HFFc6 (cell line): ENCODE data around the gene SIAH1. TPM values are rescaled to one million over a fixed set of nuclear protein-coding genes. Genes with fewer than 3 reads are reported as not detected.
A peak's percentile ranks its signal among the peaks of the same experiment; 100 is the strongest.

Experiments
- DNase-seq: peaks from one replicate; pipeline ENCODE4 v3.0.0-alpha.2; 2018
- H3K27ac Mint-ChIP-seq: 2 replicates; pipeline ENCODE4 v1.8.0; 2020; ENCODE audit warnings: mild to moderate bottlenecking, mixed read lengths
- H3K27me3 Mint-ChIP-seq: 2 replicates; pipeline ENCODE4 v1.8.0; 2021; ENCODE audit warnings: mild to moderate bottlenecking, moderate library complexity, mixed read lengths; ENCODE audit not compliant: insufficient read depth
- H3K36me3 Mint-ChIP-seq: 2 replicates; pipeline ENCODE4 v1.8.0; 2021; ENCODE audit warnings: low read depth, mixed read lengths
- H3K4me1 Mint-ChIP-seq: 2 replicates; pipeline ENCODE4 v1.8.0; 2020; ENCODE audit warnings: low read depth, mixed read lengths
- H3K4me3 Mint-ChIP-seq: 2 replicates; pipeline ENCODE4 v1.8.0; 2020; ENCODE audit warnings: mild to moderate bottlenecking, moderate library complexity, mixed read lengths
- H3K9me3 Mint-ChIP-seq: 2 replicates; pipeline ENCODE4 v1.8.0; 2020; ENCODE audit warnings: mild to moderate bottlenecking, mixed read lengths
- CTCF ChIP-seq: fragments of 200-600 bp; sonication (generic); IDR thresholded peaks from 2 replicates; pipeline ENCODE4 v1.5.0; 2021; ENCODE audit warnings: antibody characterized with exemption, mild to moderate bottlenecking
- total RNA-seq, 6 experiments: library from RNA; stranded (reverse); fragmentation: NEBNext Ultra II Directional; extraction: Animal tissue kit (Norgen Biotek cat#: 25700); gene quantifications; 2 replicates in 1 of 6; 3 replicates in 5 of 6; pipeline ENCODE4 v1.2.3, GENCODE V29; 2021

Gene SIAH1
- total RNA-seq, 6 experiments from 2014 or later = 8.8 to 11.9 (median 10.2) TPM

GRCh38 chr16:48366165-48367093, 18.8 kb downstream of the SIAH1 start:
- Mint-ChIP-seq H3K27ac (peak overlapping the region; percentile 98), H3K27me3 (peaks cover 2% of the 10 kb centered on the region; the same call in 1 of the 2 replicates), H3K4me3 (peak overlapping the region; percentile 91), H3K4me1 (peaks cover 52% of the 10 kb centered on the region), H3K9me3 (no peaks in the 10 kb centered on the region), H3K36me3 (peaks cover 4% of the 10 kb centered on the region; the same call in 1 of the 2 replicates)
- peak; percentile 74 for DNase-seq
- TF ChIP-seq CTCF = no peak

- Mint-ChIP-seq H3K27ac (peak overlapping the region; percentile 98), H3K4me3 (peak overlapping the region; percentile 91), H3K27me3 (peaks cover 2% of the 10 kb centered on the region; the same call in 1 of the 2 replicates), H3K9me3 (no peaks in the 10 kb centered on the region), H3K36me3 (peaks cover 4% of the 10 kb centered on the region; the same call in 1 of the 2 replicates), H3K4me1 (peaks cover 48% of the 10 kb centered on the region)
- TF ChIP-seq CTCF = peak; percentile 34; the same call in 1 of the 2 replicates
- DNase-seq = peak; percentile 80
Observed at GRCh38 chr16:48365601-48366164, 19.5 kb downstream of the SIAH1 start.

- no peak for TF ChIP-seq CTCF
- Mint-ChIP-seq H3K27me3 (peaks cover 2% of the 10 kb centered on the region; the same call in 1 of the 2 replicates), H3K27ac (peak overlapping the region; percentile 86), H3K36me3 (peaks cover 4% of the 10 kb centered on the region; the same call in 1 of the 2 replicates), H3K4me3 (peak overlapping the region; percentile 91), H3K9me3 (no peaks in the 10 kb centered on the region), H3K4me1 (peaks cover 44% of the 10 kb centered on the region)
- DNase-seq = no peak
Observed at GRCh38 chr16:48365025-48365600, 20.1 kb downstream of the SIAH1 start.

GRCh38 chr16:48361540-48362144, 23.6 kb downstream of the SIAH1 start:
- H3K27ac Mint-ChIP-seq = no peak overlapping the region
- no peak overlapping the region for H3K4me3 Mint-ChIP-seq
- H3K36me3 Mint-ChIP-seq = peaks cover 10% of the 10 kb centered on the region; the same call in 1 of the 2 replicates
- DNase-seq = no peak
- H3K9me3 Mint-ChIP-seq = no peaks in the 10 kb centered on the region
- TF ChIP-seq CTCF = no peak
- peaks cover 21% of the 10 kb centered on the region for H3K4me1 Mint-ChIP-seq
- peaks cover 2% of the 10 kb centered on the region; the same call in 1 of the 2 replicates for H3K27me3 Mint-ChIP-seq

GRCh38 chr16:48361012-48361411, 24.2 kb downstream of the SIAH1 start:
- H3K4me1 Mint-ChIP-seq = peaks cover 21% of the 10 kb centered on the region
- H3K27ac Mint-ChIP-seq = no peak overlapping the region
- no peaks in the 10 kb centered on the region for H3K9me3 Mint-ChIP-seq
- no peak for TF ChIP-seq CTCF
- H3K4me3 Mint-ChIP-seq = no peak overlapping the region
- DNase-seq = no peak
- peaks cover 2% of the 10 kb centered on the region; the same call in 1 of the 2 replicates for H3K27me3 Mint-ChIP-seq
- H3K36me3 Mint-ChIP-seq = peaks cover 10% of the 10 kb centered on the region; the same call in 1 of the 2 replicates
